ENCODE data around the gene CENPF.

DNA sequence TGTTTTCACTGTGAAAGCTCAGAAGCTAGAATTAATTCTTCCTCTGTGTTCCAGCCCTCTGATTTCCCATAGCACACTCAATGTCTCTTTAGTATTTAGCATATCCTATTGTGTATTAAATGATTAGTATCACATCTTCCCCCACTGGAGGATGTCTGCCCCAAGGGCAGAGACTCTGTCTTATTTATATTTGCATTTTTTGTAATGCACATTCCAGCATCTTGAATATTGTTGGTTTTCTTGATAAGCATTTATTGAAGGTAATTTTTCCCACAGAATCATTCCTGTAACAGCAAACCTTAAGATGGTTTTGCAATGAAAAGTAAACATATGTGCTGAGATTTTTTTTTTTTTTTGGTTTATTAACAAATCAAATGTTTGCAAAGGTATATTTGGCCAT is 34.1 kb downstream of the CENPF start:
- TF ChIP-seq POLR2A (IDR thresholded peaks at IDR 0.05), result no peak
- TF ChIP-seq, protein P1, sequence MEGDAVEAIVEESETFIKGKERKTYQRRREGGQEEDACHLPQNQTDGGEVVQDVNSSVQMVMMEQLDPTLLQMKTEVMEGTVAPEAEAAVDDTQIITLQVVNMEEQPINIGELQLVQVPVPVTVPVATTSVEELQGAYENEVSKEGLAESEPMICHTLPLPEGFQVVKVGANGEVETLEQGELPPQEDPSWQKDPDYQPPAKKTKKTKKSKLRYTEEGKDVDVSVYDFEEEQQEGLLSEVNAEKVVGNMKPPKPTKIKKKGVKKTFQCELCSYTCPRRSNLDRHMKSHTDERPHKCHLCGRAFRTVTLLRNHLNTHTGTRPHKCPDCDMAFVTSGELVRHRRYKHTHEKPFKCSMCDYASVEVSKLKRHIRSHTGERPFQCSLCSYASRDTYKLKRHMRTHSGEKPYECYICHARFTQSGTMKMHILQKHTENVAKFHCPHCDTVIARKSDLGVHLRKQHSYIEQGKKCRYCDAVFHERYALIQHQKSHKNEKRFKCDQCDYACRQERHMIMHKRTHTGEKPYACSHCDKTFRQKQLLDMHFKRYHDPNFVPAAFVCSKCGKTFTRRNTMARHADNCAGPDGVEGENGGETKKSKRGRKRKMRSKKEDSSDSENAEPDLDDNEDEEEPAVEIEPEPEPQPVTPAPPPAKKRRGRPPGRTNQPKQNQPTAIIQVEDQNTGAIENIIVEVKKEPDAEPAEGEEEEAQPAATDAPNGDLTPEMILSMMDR (IDR thresholded peaks at IDR 0.05), result no peak

Measured in esophagus squamous epithelium (tissue), 4 donors.